ENCODE results near the gene CDC123.

DNA sequence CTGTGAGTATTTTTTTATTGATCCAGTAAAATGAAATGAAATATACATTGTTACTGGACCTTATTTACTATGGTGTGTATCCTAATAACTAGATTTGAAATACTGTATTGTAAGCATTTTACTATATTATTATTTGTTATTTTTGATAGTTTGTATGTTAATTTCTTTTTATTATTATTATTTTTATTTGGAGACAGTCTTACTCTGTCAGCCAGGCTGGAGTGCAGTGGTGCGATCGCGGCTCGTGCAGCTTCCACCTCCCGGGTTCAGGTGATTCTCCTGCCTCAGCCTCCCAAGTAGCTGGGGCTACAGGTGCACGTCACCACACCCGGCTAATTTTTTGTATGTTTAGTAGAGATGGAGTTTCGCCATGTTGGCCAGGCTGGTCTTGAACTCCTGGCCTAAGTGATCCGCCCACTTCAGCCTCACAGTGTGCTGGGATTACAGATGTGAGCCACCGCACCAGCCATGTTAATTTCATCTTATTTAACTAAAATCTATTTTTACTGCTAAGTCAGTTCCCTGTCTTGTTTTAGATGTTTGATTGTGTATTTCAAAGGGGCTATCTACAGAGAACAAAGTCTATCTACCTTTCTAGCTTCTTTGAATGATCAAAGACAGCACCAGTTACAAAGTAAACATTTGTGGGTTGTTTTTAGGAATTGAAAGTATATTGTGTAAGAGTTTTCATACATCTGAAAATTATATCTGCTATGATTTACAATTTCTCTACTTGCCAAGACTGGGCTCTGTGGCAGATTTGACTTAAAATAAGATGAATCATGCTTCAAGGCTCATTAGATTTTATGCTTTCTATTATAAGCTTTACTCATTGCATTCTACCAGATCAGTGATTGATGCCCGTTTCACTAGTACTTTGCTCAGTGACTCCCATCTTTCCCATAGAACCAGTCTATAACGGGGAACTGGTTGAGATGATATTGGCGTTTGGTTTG lies 41.6 kb downstream of the CDC123 start:
- TF ChIP-seq NR2F2 (IDR thresholded peaks at IDR 0.05), result no peak
- TF ChIP-seq, protein P1, sequence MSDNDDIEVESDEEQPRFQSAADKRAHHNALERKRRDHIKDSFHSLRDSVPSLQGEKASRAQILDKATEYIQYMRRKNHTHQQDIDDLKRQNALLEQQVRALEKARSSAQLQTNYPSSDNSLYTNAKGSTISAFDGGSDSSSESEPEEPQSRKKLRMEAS (IDR thresholded peaks at IDR 0.05), result no peak
- no peak for TF ChIP-seq CTCF (IDR thresholded peaks at IDR 0.05; ENCODE audit: low read depth, low read length, missing input control)
- no peak for TF ChIP-seq EGR1 (IDR thresholded peaks at IDR 0.05; ENCODE audit: low read depth in 2 of 2)
- no peak for TF ChIP-seq YY1 (IDR thresholded peaks at IDR 0.05)
- TF ChIP-seq RXRA (IDR thresholded peaks at IDR 0.05), result no peak
- no peak for TF ChIP-seq RAD21 (IDR thresholded peaks at IDR 0.05)
- TF ChIP-seq TAF1 (conservative IDR thresholded peaks at IDR 0.05), result no peak
- no peak for TF ChIP-seq FOXA2 (IDR thresholded peaks at IDR 0.05)
- TF ChIP-seq JUND (IDR thresholded peaks at IDR 0.05), result no peak
- peak; percentile 8 for TF ChIP-seq SP1 (IDR thresholded peaks at IDR 0.05)
